MM.1S (cell line): ENCODE data around the gene SRSF8.

Experiments
- DNase-seq: peaks from one replicate; pipeline ENCODE4 v3.0.0-alpha.2; 2015
- H2AFZ ChIP-seq: fragments of 300-600 bp; sonication (generic); 2 replicates; pipeline ENCODE4 v1.6.0; 2016; ENCODE audit warnings: antibody characterized with exemption, low read length
- H3F3A ChIP-seq: fragments of 300-600 bp; sonication (generic); 2 replicates; pipeline ENCODE4 v1.6.1; 2016; ENCODE audit warnings: mild to moderate bottlenecking, antibody characterized with exemption, low read length, moderate library complexity, mixed read lengths; ENCODE audit not compliant: insufficient read depth
- H3K27ac ChIP-seq: fragments of 300-600 bp; sonication (generic); 2 replicates; pipeline ENCODE4 v1.5.1; 2016; ENCODE audit warnings: mild to moderate bottlenecking, low read length
- H3K27me3 ChIP-seq: fragments of 300-600 bp; sonication (generic); replicated peaks from 2 replicates; pipeline ENCODE4 v1.6.0; 2016; ENCODE audit warnings: low read length; ENCODE audit not compliant: insufficient read depth
- H3K36me3 ChIP-seq: fragments of 300-600 bp; sonication (generic); replicated peaks from 2 replicates; pipeline ENCODE4 v1.6.1; 2016; ENCODE audit warnings: mild to moderate bottlenecking, low read length, mixed read lengths; ENCODE audit not compliant: insufficient read depth
- H3K4me1 ChIP-seq: fragments of 300-600 bp; sonication (generic); 2 replicates; pipeline ENCODE4 v1.6.1; 2016; ENCODE audit warnings: low read length, mixed read lengths
- H3K4me2 ChIP-seq: fragments of 300-600 bp; sonication (generic); 2 replicates; pipeline ENCODE4 v1.6.0; 2016; ENCODE audit warnings: low read depth, low read length
- H3K4me3 ChIP-seq: fragments of 300-600 bp; sonication (generic); 2 replicates; pipeline ENCODE4 v1.5.1; 2016; ENCODE audit warnings: low read length, mixed read lengths
- H3K79me2 ChIP-seq: fragments of 300-600 bp; sonication (generic); 2 replicates; pipeline ENCODE4 v1.6.1; 2016; ENCODE audit warnings: mixed run types, low read length, mixed read lengths
- H3K9ac ChIP-seq: fragments of 300-600 bp; sonication (generic); 2 replicates; pipeline ENCODE4 v1.6.1; 2016; ENCODE audit warnings: low read length, mixed read lengths
- H3K9me2 ChIP-seq: fragments of 300-600 bp; sonication (generic); replicated peaks from 2 replicates; pipeline ENCODE4 v1.6.1; 2016; ENCODE audit warnings: mild to moderate bottlenecking, low read length, mixed read lengths; ENCODE audit not compliant: insufficient read depth
- H3K9me3 ChIP-seq: fragments of 300-600 bp; sonication (generic); replicated peaks from 2 replicates; pipeline ENCODE4 v1.6.1; 2016; ENCODE audit warnings: mild to moderate bottlenecking, low read length, mixed read lengths; ENCODE audit not compliant: insufficient read depth
- H4K20me1 ChIP-seq: fragments of 300-600 bp; sonication (generic); 2 replicates; pipeline ENCODE4 v1.6.1; 2016; ENCODE audit warnings: mild to moderate bottlenecking, low read length, moderate library complexity, mixed read lengths; ENCODE audit not compliant: insufficient read depth
- EZH2phosphoT487 ChIP-seq: fragments of 300-600 bp; sonication (generic); IDR thresholded peaks from 2 replicates; pipeline ENCODE4 v1.6.1; 2018; ENCODE audit warnings: antibody characterized with exemption, low read length
- TF ChIP-seq, protein P1 (sequence below): fragments of 300-600 bp; sonication (generic); IDR thresholded peaks from 2 replicates; pipeline ENCODE4 v1.5.1; 2016; ENCODE audit warnings: antibody characterized with exemption, low read length, mixed read lengths

Gene SRSF8

DNA sequence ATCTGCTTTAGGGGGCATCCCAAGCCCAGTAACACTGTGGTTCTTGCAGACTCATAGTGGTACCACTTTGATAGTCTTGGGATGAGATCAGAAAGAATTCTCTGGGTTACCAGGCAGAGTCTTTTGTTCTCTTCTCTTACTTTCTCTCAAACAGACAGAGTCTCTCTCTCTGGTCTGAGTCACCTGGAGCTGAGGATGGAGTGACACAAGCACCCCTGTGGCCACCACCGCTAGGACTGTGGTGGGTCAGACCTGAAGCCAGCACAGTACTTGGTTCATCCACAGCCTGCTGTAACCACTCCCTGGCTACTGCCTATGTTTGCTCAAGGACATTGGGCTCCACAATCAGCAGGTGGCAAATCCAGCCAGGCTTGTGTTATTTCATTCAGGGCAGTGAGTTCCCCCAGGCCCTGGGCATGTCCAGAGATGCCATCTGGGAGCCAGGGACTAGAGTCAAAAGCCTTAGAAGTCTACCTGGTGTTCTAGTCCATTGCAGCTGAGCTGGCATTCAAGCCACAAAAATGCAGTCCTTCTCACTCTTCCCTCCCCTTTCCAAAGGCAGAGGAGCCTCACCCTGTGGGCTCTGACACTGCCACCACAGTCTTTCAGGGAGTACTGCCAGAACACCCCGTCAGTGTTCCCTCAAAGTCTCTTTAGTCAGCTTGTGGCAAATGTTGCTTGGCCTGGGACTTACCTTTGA is 52.8 kb downstream of the SRSF8 start:
- Histone ChIP-seq H3K27ac (no peak overlapping the region), H3K79me2 (no peaks in the 10 kb centered on the region), H3K9me2 (no peaks in the 10 kb centered on the region), H4K20me1 (no peaks in the 10 kb centered on the region), H3K36me3 (no peaks in the 10 kb centered on the region), H3K4me3 (no peak overlapping the region), H3K27me3 (no peaks in the 10 kb centered on the region), H3K4me1 (no peaks in the 10 kb centered on the region), H3K4me2 (no peak overlapping the region), H3K9me3 (no peaks in the 10 kb centered on the region), H3F3A (no peaks in the 10 kb centered on the region), H2AFZ (no peak overlapping the region), H3K9ac (no peak overlapping the region)
- DNase-seq: no peak
- TF ChIP-seq, protein P1, sequence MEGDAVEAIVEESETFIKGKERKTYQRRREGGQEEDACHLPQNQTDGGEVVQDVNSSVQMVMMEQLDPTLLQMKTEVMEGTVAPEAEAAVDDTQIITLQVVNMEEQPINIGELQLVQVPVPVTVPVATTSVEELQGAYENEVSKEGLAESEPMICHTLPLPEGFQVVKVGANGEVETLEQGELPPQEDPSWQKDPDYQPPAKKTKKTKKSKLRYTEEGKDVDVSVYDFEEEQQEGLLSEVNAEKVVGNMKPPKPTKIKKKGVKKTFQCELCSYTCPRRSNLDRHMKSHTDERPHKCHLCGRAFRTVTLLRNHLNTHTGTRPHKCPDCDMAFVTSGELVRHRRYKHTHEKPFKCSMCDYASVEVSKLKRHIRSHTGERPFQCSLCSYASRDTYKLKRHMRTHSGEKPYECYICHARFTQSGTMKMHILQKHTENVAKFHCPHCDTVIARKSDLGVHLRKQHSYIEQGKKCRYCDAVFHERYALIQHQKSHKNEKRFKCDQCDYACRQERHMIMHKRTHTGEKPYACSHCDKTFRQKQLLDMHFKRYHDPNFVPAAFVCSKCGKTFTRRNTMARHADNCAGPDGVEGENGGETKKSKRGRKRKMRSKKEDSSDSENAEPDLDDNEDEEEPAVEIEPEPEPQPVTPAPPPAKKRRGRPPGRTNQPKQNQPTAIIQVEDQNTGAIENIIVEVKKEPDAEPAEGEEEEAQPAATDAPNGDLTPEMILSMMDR: no peak
- TF ChIP-seq EZH2phosphoT487: no peak
